Loucy (cell line): ENCODE results near the gene PACC1.

ENCODE experiments used
- H2AFZ ChIP-seq: fragments of 200-600 bp; sonication (generic); 2 replicates; pipeline ENCODE4 v1.6.0; 2016; ENCODE audit warnings: antibody characterized with exemption, mild to moderate bottlenecking, low read length, moderate library complexity
- H3F3A ChIP-seq: fragments of 200-600 bp; 2 replicates; pipeline ENCODE4 v1.6.0; 2016; ENCODE audit warnings: antibody characterized with exemption, low read depth, mild to moderate bottlenecking
- H3K27me3 ChIP-seq: fragments of 200-600 bp; sonication (generic); 2 replicates; pipeline ENCODE4 v1.6.1; 2014; ENCODE audit warnings: low read length, mild to moderate bottlenecking; ENCODE audit not compliant: insufficient read depth, poor library complexity, severe bottlenecking
- H3K36me3 ChIP-seq: fragments of 200-600 bp; sonication (generic); 2 replicates; pipeline ENCODE4 v1.6.1; 2016; ENCODE audit warnings: low read length; ENCODE audit not compliant: insufficient read depth
- H3K4me1 ChIP-seq: fragments of 200-600 bp; sonication (generic); 2 replicates; pipeline ENCODE4 v1.5.1; 2014; ENCODE audit warnings: low read length, mild to moderate bottlenecking; ENCODE audit not compliant: insufficient read depth, poor library complexity, severe bottlenecking
- H3K4me2 ChIP-seq: fragments of 200-600 bp; sonication (generic); 2 replicates; pipeline ENCODE4 v1.6.0; 2014; ENCODE audit warnings: antibody characterized with exemption, low read length, low read depth, mild to moderate bottlenecking; ENCODE audit not compliant: poor library complexity, severe bottlenecking
- H3K4me3 ChIP-seq: fragments of 200-600 bp; sonication (generic); 2 replicates; pipeline ENCODE4 v1.5.1; 2014; ENCODE audit warnings: low read length, mild to moderate bottlenecking, mixed read lengths; ENCODE audit not compliant: poor library complexity, severe bottlenecking
- H3K79me2 ChIP-seq: fragments of 200-600 bp; sonication (generic); 2 replicates; pipeline ENCODE4 v1.6.1; 2014; ENCODE audit warnings: low read length; ENCODE audit not compliant: insufficient read depth
- H3K9ac ChIP-seq: fragments of 200-600 bp; sonication (generic); 2 replicates; pipeline ENCODE4 v1.6.0; 2014; ENCODE audit warnings: mild to moderate bottlenecking, low read depth, low read length, moderate library complexity; ENCODE audit not compliant: poor library complexity, severe bottlenecking
- H3K9me2 ChIP-seq: fragments of 200-600 bp; sonication (generic); replicated peaks from 2 replicates; pipeline ENCODE4 v1.6.1; 2016; ENCODE audit warnings: low read depth, low read length, mixed read lengths
- H3K9me3 ChIP-seq: fragments of 200-600 bp; sonication (generic); 2 replicates; pipeline ENCODE4 v1.6.1; 2014; ENCODE audit warnings: mild to moderate bottlenecking, antibody characterized with exemption, low read length, low read depth; ENCODE audit not compliant: insufficient read depth
- H4K20me1 ChIP-seq: fragments of 200-600 bp; sonication (generic); 2 replicates; pipeline ENCODE4 v1.6.0; 2014; ENCODE audit warnings: antibody characterized with exemption, low read length, mild to moderate bottlenecking; ENCODE audit not compliant: insufficient read depth, poor library complexity, severe bottlenecking
- EZH2phosphoT487 ChIP-seq: fragments of 200-600 bp; IDR thresholded peaks from 2 replicates; pipeline ENCODE4 v1.6.1; 2018; ENCODE audit warnings: antibody characterized with exemption, mild to moderate bottlenecking, moderate library complexity, borderline replicate concordance
- TF ChIP-seq, protein P1 (sequence below): fragments of 200-600 bp; sonication (generic); conservative IDR thresholded peaks from 2 replicates; pipeline ENCODE4 v1.5.1; 2014; ENCODE audit warnings: mild to moderate bottlenecking, antibody characterized with exemption, low read length

The PACC1 gene

DNA sequence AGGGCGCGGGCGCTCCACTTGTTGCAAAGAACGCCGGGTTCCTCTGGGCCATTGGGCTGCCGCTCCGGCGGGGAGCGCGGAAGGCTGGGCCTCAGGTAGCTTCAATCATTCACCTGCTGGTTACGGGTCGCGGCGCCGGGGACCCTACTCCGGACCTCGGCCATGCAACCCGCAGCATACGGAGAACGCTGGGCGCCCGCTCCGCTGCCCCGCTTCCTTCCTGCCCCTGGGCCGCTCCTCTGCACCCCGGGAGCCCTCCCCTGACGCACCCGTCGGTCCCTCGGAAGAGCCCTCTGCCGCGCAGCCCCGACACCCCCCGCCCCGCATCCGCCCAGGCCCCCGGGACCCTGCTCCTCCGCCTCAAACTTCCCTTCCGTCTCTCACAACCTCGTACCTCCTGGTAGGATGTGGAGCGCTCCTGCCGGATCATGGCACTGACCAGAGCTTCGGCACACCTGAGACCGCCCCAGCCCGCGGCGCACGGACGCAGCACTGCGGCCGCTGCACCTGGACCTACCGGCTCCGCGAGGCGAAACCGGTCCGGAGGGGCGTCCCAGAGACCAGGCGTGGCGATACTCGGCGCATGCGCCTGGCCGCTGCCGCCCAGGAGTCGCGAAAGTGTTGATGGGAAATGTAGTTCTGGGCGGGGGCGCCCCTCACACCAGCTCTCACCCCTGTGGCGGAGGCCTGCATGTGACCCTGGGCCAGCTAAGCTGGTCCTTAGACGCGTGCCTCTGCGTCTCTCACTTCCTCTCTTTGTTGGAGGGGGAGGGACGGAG is at the start of gene PACC1:
TSS of gene PACC1 (minus strand) at position 559 of the 779 bp plus-strand sequence. CDS start at position 430, 129 bp downstream.
- Histone ChIP-seq H4K20me1 (peaks cover 9% of the 10 kb centered on the region), H3K36me3 (peaks cover 16% of the 10 kb centered on the region; the same call in 1 of the 2 replicates), H3K9me2 (no peaks in the 10 kb centered on the region), H3K9ac (peak within 1 kb of the TSS; percentile 74), H3K4me1 (peaks cover 53% of the 10 kb centered on the region), H3F3A (0 out of 2 replicates have a peak, but pooled peaks cover 5% of the 10 kb centered on the region), H3K4me3 (peak within 1 kb of the TSS; percentile 82), H3K79me2 (peaks cover 47% of the 10 kb centered on the region), H2AFZ (peak within 1 kb of the TSS; percentile 90), H3K4me2 (peak within 1 kb of the TSS; percentile 99), H3K27me3 (no peaks in the 10 kb centered on the region), H3K9me3 (no peaks in the 10 kb centered on the region)
- TF ChIP-seq, protein P1, sequence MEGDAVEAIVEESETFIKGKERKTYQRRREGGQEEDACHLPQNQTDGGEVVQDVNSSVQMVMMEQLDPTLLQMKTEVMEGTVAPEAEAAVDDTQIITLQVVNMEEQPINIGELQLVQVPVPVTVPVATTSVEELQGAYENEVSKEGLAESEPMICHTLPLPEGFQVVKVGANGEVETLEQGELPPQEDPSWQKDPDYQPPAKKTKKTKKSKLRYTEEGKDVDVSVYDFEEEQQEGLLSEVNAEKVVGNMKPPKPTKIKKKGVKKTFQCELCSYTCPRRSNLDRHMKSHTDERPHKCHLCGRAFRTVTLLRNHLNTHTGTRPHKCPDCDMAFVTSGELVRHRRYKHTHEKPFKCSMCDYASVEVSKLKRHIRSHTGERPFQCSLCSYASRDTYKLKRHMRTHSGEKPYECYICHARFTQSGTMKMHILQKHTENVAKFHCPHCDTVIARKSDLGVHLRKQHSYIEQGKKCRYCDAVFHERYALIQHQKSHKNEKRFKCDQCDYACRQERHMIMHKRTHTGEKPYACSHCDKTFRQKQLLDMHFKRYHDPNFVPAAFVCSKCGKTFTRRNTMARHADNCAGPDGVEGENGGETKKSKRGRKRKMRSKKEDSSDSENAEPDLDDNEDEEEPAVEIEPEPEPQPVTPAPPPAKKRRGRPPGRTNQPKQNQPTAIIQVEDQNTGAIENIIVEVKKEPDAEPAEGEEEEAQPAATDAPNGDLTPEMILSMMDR = no peak
- no peak for TF ChIP-seq EZH2phosphoT487

- no peaks in the 10 kb centered on the region for H3K79me2 ChIP-seq
- no peak overlapping the region for H3K4me2 ChIP-seq
- no peak for TF ChIP-seq EZH2phosphoT487
- TF ChIP-seq, protein P1 = no peak
- H3K9me3 ChIP-seq = no peaks in the 10 kb centered on the region
- no peak overlapping the region for H2AFZ ChIP-seq
- no peaks in the 10 kb centered on the region for H3K9me2 ChIP-seq
- H3K36me3 ChIP-seq = no peaks in the 10 kb centered on the region
- H3K4me1 ChIP-seq = peaks cover under 1% of the 10 kb centered on the region
- no peaks in the 10 kb centered on the region for H3F3A ChIP-seq
- H3K4me3 ChIP-seq = no peak overlapping the region
- no peak overlapping the region for H3K9ac ChIP-seq
- H3K27me3 ChIP-seq = no peaks in the 10 kb centered on the region
- H4K20me1 ChIP-seq = no peaks in the 10 kb centered on the region
Observed at GRCh38 chr1:212463565-212464285, 49.0 kb upstream of the PACC1 start.

- Histone ChIP-seq H3F3A (no peaks in the 10 kb centered on the region), H3K4me1 (peaks cover 5% of the 10 kb centered on the region), H3K27me3 (no peaks in the 10 kb centered on the region), H3K79me2 (no peaks in the 10 kb centered on the region), H3K4me3 (no peak overlapping the region), H3K36me3 (no peaks in the 10 kb centered on the region), H3K9ac (no peak overlapping the region), H2AFZ (no peak overlapping the region), H3K9me2 (no peaks in the 10 kb centered on the region), H4K20me1 (no peaks in the 10 kb centered on the region), H3K9me3 (no peaks in the 10 kb centered on the region), H3K4me2 (no peak overlapping the region)
- TF ChIP-seq, protein P1 = no peak
- no peak for TF ChIP-seq EZH2phosphoT487
Observed at GRCh38 chr1:212461916-212462660, 47.4 kb upstream of the PACC1 start.
